Endodermal cell (in vitro differentiated cells): ENCODE measurements around the gene DOK6. TPM values are rescaled to one million over a fixed set of nuclear protein-coding genes. Genes with fewer than 3 reads are reported as not detected.

ENCODE experiments used
- DNase-seq: peaks from one replicate; pipeline ENCODE4 v3.0.0-alpha.2; 2017
- H3K27ac ChIP-seq: 2 replicates; pipeline ENCODE4 v1.5.1; 2013; ENCODE audit warnings: mild to moderate bottlenecking, low read depth, low read length, moderate library complexity
- H3K27me3 ChIP-seq: 2 replicates; pipeline ENCODE4 v1.6.1; 2013; ENCODE audit warnings: mild to moderate bottlenecking, low read length, moderate library complexity; ENCODE audit not compliant: insufficient read depth, control insufficient read depth, poor library complexity, severe bottlenecking
- H3K36me3 ChIP-seq: 2 replicates; pipeline ENCODE4 v1.7.0; 2013; ENCODE audit warnings: mild to moderate bottlenecking, low read length, moderate library complexity; ENCODE audit not compliant: control insufficient read depth, insufficient read depth
- H3K4me1 ChIP-seq: one replicate; pipeline ENCODE4 v1.7.0; 2013; ENCODE audit warnings: low read length; ENCODE audit not compliant: control insufficient read depth, insufficient read depth
- H3K4me3 ChIP-seq: 2 replicates; pipeline ENCODE4 v1.5.1; 2013; ENCODE audit warnings: mild to moderate bottlenecking, low read length, moderate library complexity
- H3K9ac ChIP-seq: 2 replicates; pipeline ENCODE4 v1.6.1; 2013; ENCODE audit warnings: mild to moderate bottlenecking, low read length, moderate library complexity; ENCODE audit not compliant: poor library complexity, severe bottlenecking; ENCODE audit errors: extremely low read depth
- H3K9me3 ChIP-seq: 2 replicates; pipeline ENCODE4 v1.6.1; 2013; ENCODE audit warnings: mild to moderate bottlenecking, low read length, moderate library complexity; ENCODE audit not compliant: control insufficient read depth
- H3K27ac Mint-ChIP-seq: 2 replicates; pipeline ENCODE4 v1.8.0; 2020; ENCODE audit warnings: mixed read lengths
- H3K27me3 Mint-ChIP-seq: 2 replicates; pipeline ENCODE4 v1.8.0; 2021; ENCODE audit warnings: mild to moderate bottlenecking, mixed read lengths; ENCODE audit not compliant: insufficient read depth
- H3K36me3 Mint-ChIP-seq: 2 replicates; pipeline ENCODE4 v1.8.0; 2020; ENCODE audit warnings: low read depth, mixed read lengths
- H3K4me1 Mint-ChIP-seq: 2 replicates; pipeline ENCODE4 v1.8.0; 2020; ENCODE audit warnings: mixed read lengths
- H3K4me3 Mint-ChIP-seq: 2 replicates; pipeline ENCODE4 v1.8.0; 2020; ENCODE audit warnings: mild to moderate bottlenecking, moderate library complexity, mixed read lengths
- H3K9me3 Mint-ChIP-seq: 2 replicates; pipeline ENCODE4 v1.8.0; 2020; ENCODE audit warnings: mild to moderate bottlenecking, mixed read lengths
- WGBS, 2 experiments: methylation state at CpG; one replicate each; pipeline versions ENCODE4 v1.1.5 to v1.1.7; 2013; ENCODE audit warnings: missing lambda C conversion rate in 2 of 2, mixed read lengths in 1 of 2; ENCODE audit not compliant: insufficient coverage in 1 of 2, insufficient read length in 1 of 2; 5-methylcytosine and 5-hydroxymethylcytosine counted together
- total RNA-seq, 2 donors: library from RNA; stranded (reverse); fragmentation: NEBNext Ultra II Directional in 1 of 2; extraction: Animal tissue kit (Norgen Biotek cat#: 25700) in 1 of 2; gene quantifications; 2 replicates in 1 of 2; 3 replicates in 1 of 2; pipeline ENCODE4 v1.2.1, GENCODE V29; 2021
- TF ChIP-seq, protein P1 (sequence below): fragments of 200-600 bp; sonication (generic); conservative IDR thresholded peaks from 2 replicates; pipeline ENCODE4 v1.5.0; 2021; ENCODE audit warnings: antibody characterized with exemption, mild to moderate bottlenecking

Gene DOK6
- total RNA-seq, 2 donors from 2014 or later, result 5.7 to 5.9 TPM

- no peak for DNase-seq
- H3K36me3 Mint-ChIP-seq, result no peaks in the 10 kb centered on the region
- Histone ChIP-seq H3K9me3 (no peaks in the 10 kb centered on the region), H3K27me3 (no peaks in the 10 kb centered on the region), H3K27ac (no peak overlapping the region), H3K9ac (no peak overlapping the region), H3K36me3 (no peaks in the 10 kb centered on the region), H3K4me3 (no peak overlapping the region), H3K4me1 (no peaks in the 10 kb centered on the region)
- TF ChIP-seq, protein P1, sequence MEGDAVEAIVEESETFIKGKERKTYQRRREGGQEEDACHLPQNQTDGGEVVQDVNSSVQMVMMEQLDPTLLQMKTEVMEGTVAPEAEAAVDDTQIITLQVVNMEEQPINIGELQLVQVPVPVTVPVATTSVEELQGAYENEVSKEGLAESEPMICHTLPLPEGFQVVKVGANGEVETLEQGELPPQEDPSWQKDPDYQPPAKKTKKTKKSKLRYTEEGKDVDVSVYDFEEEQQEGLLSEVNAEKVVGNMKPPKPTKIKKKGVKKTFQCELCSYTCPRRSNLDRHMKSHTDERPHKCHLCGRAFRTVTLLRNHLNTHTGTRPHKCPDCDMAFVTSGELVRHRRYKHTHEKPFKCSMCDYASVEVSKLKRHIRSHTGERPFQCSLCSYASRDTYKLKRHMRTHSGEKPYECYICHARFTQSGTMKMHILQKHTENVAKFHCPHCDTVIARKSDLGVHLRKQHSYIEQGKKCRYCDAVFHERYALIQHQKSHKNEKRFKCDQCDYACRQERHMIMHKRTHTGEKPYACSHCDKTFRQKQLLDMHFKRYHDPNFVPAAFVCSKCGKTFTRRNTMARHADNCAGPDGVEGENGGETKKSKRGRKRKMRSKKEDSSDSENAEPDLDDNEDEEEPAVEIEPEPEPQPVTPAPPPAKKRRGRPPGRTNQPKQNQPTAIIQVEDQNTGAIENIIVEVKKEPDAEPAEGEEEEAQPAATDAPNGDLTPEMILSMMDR, result no peak
- no peak overlapping the region for H3K27ac Mint-ChIP-seq
- H3K4me1 Mint-ChIP-seq, result no peaks in the 10 kb centered on the region
- no peaks in the 10 kb centered on the region for H3K27me3 Mint-ChIP-seq
- H3K4me3 Mint-ChIP-seq, result no peak overlapping the region
- WGBS, 2 experiments, result 88 to 100% methylated on average over 2 to 3 of the region's 3 CpGs
- no peaks in the 10 kb centered on the region for H3K9me3 Mint-ChIP-seq
Observed at GRCh38 chr18:69780851-69781250, 380.2 kb downstream of the DOK6 start.

GRCh38 chr18:69784815-69785214 is 384.1 kb downstream of the DOK6 start:
- TF ChIP-seq, protein P1, result no peak
- Mint-ChIP-seq H3K27me3 (no peaks in the 10 kb centered on the region), H3K9me3 (no peaks in the 10 kb centered on the region), H3K36me3 (no peaks in the 10 kb centered on the region), H3K27ac (no peak overlapping the region), H3K4me1 (no peaks in the 10 kb centered on the region), H3K4me3 (no peak overlapping the region)
- 83 to 85% methylated on average over 1 to 2 of the region's 2 CpGs for WGBS, 2 experiments
- Histone ChIP-seq H3K27ac (no peak overlapping the region), H3K4me1 (no peaks in the 10 kb centered on the region), H3K36me3 (no peaks in the 10 kb centered on the region), H3K27me3 (no peaks in the 10 kb centered on the region), H3K9ac (no peak overlapping the region), H3K4me3 (no peak overlapping the region), H3K9me3 (no peaks in the 10 kb centered on the region)
- DNase-seq, result no peak

GRCh38 chr18:69785466-69785865 is 384.8 kb downstream of the DOK6 start:
- Histone ChIP-seq H3K27me3 (no peaks in the 10 kb centered on the region), H3K36me3 (no peaks in the 10 kb centered on the region), H3K4me3 (no peak overlapping the region), H3K27ac (no peak overlapping the region), H3K9ac (no peak overlapping the region), H3K4me1 (no peaks in the 10 kb centered on the region), H3K9me3 (no peaks in the 10 kb centered on the region)
- Mint-ChIP-seq H3K4me3 (no peak overlapping the region), H3K36me3 (no peaks in the 10 kb centered on the region), H3K27me3 (no peaks in the 10 kb centered on the region), H3K4me1 (no peaks in the 10 kb centered on the region), H3K27ac (no peak overlapping the region), H3K9me3 (no peaks in the 10 kb centered on the region)
- 95% methylated on average over 2 to 3 of the region's 3 CpGs for WGBS, 2 experiments
- TF ChIP-seq, protein P1, result no peak
- DNase-seq, result no peak
